HG03066 (cell line): Measurements from ENCODE around the gene GABARAPL1.

Experiments used
- ATAC-seq: cut with Tn5 transposase; IDR thresholded peaks from one replicate; pipeline ENCODE4 v1.9.1; 2021; ENCODE audit warnings: low read depth; ENCODE audit not compliant: unreplicated experiment

GABARAPL1 gene

DNA sequence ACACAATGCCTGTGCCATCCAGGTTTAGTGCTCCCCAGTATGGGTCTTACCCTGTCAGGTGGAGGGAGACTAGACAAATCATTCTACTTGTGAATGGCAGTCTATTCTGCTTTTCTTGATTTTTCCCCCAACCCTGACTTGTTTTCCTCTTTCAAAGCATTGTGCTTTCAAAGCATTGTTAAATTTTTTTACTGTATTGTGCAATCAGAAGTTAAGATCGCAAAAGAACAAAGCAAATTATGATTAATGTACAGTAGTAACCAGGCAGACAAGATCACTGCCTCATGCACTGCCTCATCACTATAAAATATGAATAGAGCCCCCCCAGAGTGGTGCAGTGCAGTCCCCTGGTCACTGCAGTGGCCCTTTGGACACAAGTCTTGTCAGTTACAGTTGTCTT is 14.1 kb downstream of the GABARAPL1 start:
- ATAC-seq: no peak

DNA sequence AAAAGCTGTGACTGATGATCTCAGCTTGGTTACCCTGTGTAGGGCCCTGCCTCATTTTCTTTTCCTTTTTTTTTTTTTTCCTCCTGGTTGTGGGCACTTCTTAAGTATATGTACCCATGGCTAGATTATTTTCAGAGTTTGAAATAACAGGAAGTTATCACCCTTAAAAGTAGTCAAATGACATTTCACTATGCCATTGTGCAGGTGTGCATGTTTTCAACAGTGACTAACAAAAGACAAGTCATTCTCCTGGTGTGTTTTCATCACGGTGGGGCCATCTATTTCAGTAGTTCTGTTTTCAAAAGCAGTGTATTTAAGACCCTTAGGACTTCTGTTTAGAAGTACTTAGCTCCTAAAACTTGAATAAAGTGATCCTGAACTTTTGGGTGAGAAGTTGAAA is 15.0 kb downstream of the GABARAPL1 start:
- ATAC-seq: no peak

DNA sequence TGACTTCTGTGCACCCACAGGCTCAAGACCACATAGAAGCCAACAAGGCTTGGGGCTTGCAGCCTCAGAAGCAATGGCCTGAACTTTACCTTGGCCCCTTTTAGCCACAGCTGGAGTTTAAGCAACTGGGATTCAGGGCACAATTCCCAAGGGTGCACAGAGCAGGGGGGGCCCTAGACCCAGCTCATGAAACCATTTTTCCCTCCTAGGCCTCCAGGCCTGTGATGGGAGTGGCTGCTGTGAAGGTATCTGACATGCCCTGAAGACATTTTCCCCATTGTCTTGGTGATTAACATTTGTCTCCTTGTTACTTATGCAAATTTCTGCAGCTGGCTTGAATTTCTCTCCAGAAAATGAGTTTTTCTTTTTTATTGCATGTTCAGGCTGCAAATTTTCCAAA is 21.9 kb downstream of the GABARAPL1 start:
- ATAC-seq: no peak

DNA sequence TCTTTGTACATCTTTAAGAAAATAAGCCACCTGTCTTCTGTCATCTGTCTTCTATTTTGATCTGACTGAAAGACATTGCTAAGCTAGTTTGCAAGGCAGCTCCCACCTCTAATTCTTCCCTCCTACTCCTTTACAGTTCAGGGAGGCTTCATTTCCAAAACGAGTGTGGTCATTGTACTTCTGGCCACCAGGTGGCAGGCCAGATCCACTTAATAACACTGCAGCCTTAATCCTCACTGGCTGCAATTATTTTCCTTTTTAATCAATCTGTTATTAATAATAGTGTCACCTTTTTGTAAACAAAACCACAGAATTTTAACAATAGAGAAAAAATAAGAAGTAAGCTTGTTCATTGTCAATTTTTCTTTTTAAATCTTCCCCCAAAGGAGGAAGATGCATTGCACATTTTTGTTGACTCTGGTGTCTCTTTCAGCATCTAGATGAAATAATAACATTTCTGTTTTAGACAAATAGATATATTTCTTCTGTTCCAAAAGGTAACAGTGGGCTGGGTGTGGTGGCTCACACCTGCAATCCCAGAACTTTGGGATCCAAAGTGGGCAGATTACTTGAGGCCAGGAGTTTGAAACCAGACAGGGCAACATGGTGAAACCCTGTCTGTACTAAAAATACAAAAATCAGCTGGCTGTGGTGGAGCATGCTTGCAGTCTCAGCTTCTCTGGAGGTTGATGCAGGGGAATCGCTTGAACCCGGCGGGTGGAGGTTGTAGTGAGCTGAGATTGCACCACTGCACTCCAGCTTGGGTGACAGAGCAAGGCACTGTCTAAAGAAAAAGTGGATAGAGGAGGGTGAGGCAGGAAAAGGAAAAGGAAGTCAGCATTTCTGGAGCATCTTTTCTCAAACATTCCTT is 23.3 kb downstream of the GABARAPL1 start:
- no peak for ATAC-seq

DNA sequence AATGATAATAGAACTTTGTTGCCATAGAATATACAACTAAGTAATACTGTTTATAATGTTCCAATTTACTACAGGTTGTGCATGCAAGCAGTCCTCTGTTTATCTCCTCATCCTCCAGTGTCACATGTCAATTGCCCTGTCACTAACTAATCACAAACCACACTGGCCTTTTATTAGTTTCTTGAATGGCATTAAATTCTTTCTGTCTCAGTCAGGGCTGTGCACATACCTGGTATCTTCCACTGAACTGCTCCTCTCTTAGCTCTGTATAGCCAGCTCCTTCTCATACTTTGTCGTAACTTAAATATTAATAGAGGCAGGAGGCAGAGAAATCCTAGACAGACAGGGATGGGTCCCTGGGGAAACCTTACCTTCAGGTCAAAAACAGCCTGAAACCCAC is 24.0 kb downstream of the GABARAPL1 start:
- ATAC-seq: no peak

DNA sequence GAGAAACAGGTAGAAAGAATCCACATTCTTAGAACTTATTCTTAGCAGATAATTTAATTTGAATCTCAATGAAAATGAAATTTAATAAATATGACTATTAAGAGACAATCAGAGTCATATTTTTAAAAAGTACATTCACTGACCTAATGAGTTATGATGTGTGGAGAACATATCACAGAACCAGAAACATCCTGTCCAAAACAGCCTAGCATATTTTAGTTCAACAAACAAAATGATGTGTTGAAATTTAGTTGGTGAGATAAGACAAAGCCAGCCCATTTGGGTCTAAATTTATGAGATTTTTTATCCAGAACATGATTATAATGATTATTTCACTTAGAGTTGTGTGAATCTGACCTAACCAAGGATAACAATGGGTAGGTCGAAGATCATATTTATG is 25.8 kb downstream of the GABARAPL1 start:
- no peak for ATAC-seq

DNA sequence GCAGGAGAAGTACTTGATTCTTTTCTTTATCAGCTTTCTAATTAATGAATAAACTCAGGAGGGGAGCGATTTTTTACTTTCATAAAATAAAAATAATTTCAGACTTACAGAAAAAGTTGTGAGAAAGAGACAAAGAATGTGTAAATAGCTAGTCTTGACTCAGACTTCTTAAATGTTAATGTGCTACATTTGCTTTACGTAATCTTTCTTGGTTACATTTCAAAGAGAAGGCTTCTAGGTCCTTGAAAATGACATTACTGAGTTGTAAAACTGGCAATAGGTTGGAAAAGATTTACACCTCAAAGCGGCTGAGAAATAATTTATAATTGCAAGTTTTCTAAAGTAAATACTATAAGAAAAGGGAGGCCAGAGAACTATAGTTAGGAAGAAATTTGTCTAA is 28.6 kb downstream of the GABARAPL1 start:
- ATAC-seq: no peak

DNA sequence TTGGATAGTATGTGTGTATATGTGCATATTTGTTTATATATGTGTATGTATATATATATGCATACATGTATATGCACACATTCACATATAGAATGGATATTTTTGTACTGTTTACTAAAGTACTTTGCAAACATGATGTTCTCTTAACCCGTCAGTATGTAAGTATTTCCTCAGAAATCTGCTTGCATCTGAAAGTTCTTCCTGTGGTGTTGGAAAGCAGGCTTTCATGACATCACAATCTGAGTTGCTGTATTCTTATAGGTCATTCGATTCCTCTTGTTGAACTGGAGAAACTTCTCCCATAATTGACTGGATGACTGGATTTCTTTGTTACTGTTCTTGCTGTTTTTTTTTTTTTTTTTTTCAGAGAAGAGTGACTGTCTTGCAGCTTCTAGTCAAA is 29.1 kb downstream of the GABARAPL1 start:
- no peak for ATAC-seq

DNA sequence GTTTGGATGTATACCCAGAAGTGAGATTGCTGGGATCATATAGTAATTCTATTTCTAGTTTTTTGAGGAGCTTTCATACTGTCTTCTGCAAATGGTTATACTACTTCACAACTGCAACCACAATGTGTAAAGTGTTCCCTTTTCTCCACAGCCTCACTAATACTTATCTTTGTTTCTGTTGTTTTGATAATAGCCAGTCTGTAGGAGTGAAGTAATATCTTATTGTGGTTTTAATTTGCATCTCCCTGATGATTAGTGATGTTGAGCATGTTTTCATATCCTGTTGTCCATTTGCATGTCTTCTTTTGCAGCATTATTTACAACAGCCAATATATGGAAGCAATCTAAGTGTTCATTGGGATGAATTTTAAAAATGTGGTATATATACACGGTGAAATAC is 29.9 kb downstream of the GABARAPL1 start:
- ATAC-seq: no peak

DNA sequence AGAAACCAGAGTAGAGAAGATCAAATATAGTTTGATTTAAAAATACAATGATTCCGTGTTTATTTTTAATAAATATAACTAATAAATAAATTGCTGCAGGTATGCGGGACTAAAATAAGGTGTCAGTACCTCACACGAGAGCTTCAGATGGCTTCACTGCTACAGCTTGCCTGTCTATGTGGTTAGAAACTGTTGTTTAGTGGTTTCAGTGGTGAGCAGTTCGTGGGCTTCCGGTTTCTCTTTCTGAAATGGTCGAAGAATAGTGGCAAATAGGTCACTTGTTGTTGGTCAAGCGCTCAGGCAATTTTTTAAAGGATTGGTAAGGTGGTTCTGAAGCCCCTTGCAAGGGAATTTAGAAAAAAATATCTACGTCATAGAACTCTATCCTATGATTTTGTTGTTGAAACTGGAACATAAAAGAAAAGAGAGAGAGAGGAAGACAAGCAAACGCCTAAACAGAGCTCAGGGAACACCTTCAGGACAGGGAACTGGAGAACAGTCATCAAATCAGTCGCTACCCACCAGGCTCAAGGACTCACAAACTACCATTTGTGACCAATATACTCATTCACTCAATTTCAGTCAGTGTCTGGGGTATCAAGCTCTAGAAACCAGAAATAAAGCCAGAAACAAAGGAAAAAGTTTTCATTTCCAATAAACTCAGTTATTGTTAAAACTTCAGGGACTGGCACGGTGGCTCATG is 31.3 kb downstream of the GABARAPL1 start:
- ATAC-seq: peak; percentile 88

DNA sequence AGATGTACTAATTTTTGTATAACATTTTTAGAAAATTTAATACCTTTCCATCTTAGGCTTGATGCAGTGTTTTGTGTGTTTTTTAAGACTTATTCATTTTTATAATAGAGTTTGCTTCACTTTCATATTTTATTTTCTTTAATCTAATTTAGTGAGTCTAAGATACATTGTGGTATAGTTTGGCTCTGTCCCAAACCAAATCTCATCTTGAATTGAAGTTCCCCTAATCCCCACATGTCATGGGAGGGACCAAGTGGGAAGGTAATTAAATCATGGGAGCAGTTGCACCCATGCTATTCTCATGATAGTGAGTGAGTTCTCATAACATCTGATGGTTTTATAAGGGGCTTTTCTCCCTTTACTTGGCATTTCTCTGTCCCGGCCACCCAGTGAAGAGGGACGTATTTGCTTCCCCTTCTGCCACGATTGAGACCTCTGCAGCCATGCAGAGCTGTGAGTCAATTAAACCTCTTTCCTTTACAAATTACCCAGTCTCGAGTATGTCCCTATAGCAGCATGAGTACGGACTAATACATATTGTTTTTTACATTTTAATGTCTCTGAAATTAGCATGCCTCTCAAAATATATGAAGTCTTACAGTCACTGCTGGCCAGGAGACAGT is 34.9 kb downstream of the GABARAPL1 start:
- no peak for ATAC-seq

DNA sequence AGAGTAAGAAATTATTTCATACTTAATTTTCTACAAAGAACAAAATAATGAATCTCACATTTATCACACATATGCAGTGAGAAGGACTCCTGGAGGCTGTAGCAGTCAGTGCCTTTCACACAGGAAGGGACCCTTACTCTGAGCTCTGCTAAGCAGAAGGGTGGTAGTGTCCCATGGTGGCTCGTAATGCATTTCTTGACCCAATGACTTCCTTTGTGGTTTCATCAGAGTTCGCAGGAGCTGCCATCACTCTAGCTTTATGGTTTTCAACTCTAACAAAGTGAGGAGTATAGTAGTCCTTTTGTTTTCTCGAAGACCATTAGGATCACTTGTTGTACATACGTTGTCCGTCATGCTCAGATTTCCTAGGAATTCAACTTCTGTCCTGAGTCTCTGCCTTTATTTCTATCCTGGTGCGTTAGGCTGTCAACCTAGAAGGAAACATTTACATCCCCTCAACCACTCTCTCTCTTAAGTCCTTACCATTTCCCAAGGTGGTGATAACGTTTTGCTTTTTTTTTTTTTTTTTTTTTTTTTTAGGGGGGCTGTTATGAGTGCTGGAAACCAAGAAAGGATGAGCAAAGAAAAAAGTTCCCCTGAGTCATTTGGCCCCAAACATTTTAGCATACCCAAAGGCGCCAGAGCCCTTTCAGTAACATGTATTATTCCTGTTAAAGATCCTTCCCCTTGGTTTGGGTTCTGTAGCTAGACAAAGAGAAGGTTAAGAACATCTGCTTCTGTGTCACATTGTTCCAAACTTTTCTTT is 37.2 kb downstream of the GABARAPL1 start:
- no peak for ATAC-seq

DNA sequence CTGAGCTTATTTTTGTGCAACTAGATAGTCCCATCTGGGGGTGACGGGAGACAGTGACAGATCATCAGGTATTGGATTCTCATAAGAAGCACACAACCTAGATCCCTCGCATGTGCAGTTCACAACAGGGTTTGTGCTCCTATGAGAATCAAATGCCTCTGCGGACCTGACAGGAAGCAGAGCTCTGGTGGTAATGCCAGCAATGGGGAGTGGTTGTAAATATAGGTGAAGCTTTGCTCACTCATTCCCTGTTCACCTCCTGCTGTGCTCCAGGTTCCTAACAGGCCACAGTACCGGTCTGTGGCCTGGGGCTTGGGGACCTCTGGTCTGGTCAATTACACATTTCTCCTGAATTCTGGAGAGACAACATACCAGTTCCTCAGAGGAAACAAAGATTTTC is 39.0 kb downstream of the GABARAPL1 start:
- ATAC-seq: no peak

DNA sequence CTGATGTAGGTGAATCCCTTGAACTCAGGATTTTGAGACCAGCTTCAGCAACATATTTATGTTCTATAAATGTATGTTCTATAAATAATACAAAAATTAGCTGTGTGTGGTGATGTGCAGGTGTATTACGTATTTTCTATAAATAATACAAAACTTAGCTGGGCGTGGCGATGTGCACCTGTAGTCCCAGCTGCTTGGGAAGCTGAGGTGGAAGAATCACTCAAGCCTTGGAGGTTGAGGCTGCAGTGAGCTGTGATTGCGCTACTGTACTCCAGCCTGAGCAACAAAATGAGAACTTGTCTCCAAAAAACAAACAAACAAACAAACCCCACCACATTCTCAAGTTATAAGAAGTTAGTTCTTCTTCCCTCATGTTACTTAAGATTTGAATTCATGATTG is 39.5 kb downstream of the GABARAPL1 start:
- ATAC-seq: no peak

DNA sequence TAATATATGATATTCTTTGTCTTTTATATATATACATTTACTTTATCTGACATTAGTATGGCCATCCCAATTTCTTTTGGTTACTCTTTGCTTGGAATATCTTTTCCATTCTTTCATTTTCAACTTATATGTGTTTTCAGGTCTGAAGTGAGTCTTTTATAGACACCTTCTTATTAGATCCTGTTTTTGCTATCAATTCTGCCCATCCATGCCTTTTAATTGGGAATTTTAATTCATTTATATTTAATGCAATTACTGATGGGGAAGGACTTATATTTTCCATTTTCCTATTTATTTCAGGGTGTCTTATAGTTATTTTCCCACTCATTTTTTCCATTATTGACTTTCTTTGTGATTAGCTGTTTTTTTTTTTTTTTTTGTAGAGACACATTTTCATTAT is 43.4 kb downstream of the GABARAPL1 start:
- ATAC-seq: no peak

DNA sequence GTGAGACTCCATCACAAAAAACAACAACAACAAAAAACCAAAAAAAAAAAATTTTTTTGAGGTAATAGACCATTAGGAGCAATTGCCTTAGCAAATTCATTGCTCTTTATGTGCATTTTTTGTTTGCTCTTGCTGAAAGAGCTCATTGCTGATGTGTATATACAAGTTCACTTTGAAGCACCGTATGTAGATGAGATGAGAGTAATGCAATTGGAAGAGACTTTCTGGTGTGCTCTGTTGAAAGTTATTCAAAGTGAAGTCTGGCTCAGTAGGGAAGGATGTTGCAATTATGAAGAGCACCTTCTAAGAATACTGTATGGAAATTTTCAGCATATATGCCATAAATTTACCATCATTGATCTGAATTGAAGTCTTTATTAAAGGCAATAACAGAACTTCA is 48.2 kb downstream of the GABARAPL1 start:
- ATAC-seq: no peak

DNA sequence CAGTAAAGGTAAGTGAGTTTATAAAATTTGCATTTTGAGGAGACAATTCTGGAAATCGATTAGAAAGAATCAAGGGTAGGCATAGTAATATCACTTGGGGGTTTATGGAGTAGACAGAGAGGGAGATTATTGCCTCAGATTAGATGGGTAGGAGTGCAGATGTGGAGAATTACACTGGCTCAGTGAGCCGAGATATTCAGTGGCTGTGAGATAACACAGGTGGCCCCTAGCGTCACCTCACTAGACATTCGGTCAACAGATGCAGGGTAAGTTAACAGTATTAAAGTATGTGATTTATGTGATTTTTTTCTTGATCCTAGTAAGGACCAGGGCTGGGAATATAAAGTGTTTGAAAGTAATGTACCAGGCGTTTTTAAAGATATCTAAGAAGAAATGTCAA is 55.4 kb downstream of the GABARAPL1 start:
- ATAC-seq: no peak

DNA sequence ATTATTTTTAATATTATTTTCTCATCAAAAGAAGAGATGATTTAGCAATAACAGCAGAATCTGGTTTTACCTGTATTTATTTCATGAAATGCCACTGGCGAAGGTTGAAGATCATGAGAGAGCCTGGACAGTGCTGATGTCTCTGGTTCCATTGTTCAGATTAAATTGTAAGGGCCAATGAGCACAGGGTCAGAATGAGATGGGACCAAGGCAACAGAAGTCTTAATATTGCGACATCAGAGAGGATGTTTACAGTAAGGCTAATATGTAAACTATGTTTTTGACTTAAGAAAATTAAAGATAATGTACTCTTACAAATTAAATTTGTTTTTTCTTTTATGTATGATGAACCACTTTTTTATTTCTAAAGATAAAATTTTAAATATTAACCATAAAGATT is 59.8 kb downstream of the GABARAPL1 start:
- no peak for ATAC-seq
